Measurements from ENCODE around the gene PAX2. TPM values are rescaled to one million over a fixed set of nuclear protein-coding genes. Genes with fewer than 3 reads are reported as not detected.

PAX2 gene
- total and polyA plus RNA-seq, 2 of the 13 experiments (the other 11 are each of a cell fraction or from before 2014, with no cell fraction given): not detected

- TF ChIP-seq ZNF784 (CRISPR knock-in tag; IDR thresholded peaks at IDR 0.05; ENCODE audit: borderline replicate concordance) (peak; percentile 75; the same call in 1 of the 2 replicates), MXI1 (IDR thresholded peaks at IDR 0.05; ENCODE audit: borderline replicate concordance, low read depth, low read length) (no peak), DMTF1 (CRISPR knock-in tag; IDR thresholded peaks at IDR 0.05) (no peak), MZF1 (CRISPR knock-in tag; IDR thresholded peaks at IDR 0.05; ENCODE audit: borderline replicate concordance) (no peak), ZBTB2 (CRISPR knock-in tag; IDR thresholded peaks at IDR 0.05; ENCODE audit: low read depth) (no peak), ZBTB33 (CRISPR knock-in tag; IDR thresholded peaks at IDR 0.05) (no peak), MTA3 (CRISPR knock-in tag; IDR thresholded peaks at IDR 0.05) (no peak), ZNF275 (CRISPR knock-in tag; IDR thresholded peaks at IDR 0.05; ENCODE audit: borderline replicate concordance) (no peak), MXD4 (CRISPR knock-in tag; IDR thresholded peaks at IDR 0.05) (no peak), EEA1 (CRISPR knock-in tag; IDR thresholded peaks at IDR 0.05; ENCODE audit: borderline replicate concordance) (no peak), PAF1 (CRISPR knock-in tag; IDR thresholded peaks at IDR 0.05) (no peak), FOXA1 (IDR thresholded peaks at IDR 0.05) (no peak), FOXA1 (CRISPR knock-in tag; IDR thresholded peaks at IDR 0.05) (peak; percentile 89), ZSCAN25 (CRISPR knock-in tag; IDR thresholded peaks at IDR 0.05) (peak; percentile 40; the same call in 1 of the 2 replicates), ELK4 (CRISPR knock-in tag; IDR thresholded peaks at IDR 0.05; ENCODE audit: borderline replicate concordance) (no peak), ZNF879 (CRISPR knock-in tag; IDR thresholded peaks at IDR 0.05) (no peak), RFXANK (CRISPR knock-in tag; IDR thresholded peaks at IDR 0.05) (no peak), RFX1 (IDR thresholded peaks at IDR 0.05) (no peak), PITX1 (CRISPR knock-in tag; IDR thresholded peaks at IDR 0.05) (0 out of 2 replicates have a peak, but pooled peaks have one; percentile 28), HMGA1 (CRISPR knock-in tag; conservative IDR thresholded peaks at IDR 0.05) (no peak)
These were observed 130.2 kb downstream of the PAX2 start (continued) for GRCh38 chr10:100875484-100876166.

Measured in HepG2 (cell line).